K562 (cell line): ENCODE measurements around the gene RPS19. TPM values are rescaled to one million over a fixed set of nuclear protein-coding genes. Genes with fewer than 3 reads are reported as not detected.
A peak's percentile ranks its signal among the peaks of the same experiment; 100 is the strongest.

Source experiments
- ATAC-seq: fragments of 200-7000 bp; cut with Tn5 transposase; 3 replicates; pipeline ENCODE4 v1.9.1; 2020; ENCODE audit warnings: moderate library complexity
- BruUV-seq: library from RNA; stranded (reverse); fragments of 400-500 nt; replicated peaks from 2 replicates; lab custom pipeline; 2021; lab: Mats Ljungman, UMichigan
- CTCF ChIA-PET: fragments of 300-600 bp; formaldehyde crosslinking; extraction: SDS; loops from one replicate; lab custom pipeline; 2021; ENCODE audit warnings: low intra/inter-chr PET ratio; lab: Yijun Ruan, JAX
- POLR2A ChIA-PET: fragments of 300-600, 350-650 bp; sonication (Branson Sonifier 250); formaldehyde crosslinking; extraction: SDS; loops from one replicate; lab custom pipeline; 2021; ENCODE audit warnings: antibody characterized with exemption, inconsistent platforms; lab: Yijun Ruan, JAX
- DNase-seq, 4 experiments: peaks; one replicate each; pipeline versions ENCODE4 v3.0.0 to v3.0.0-alpha.2; 2011 to 2018; ENCODE audit warnings: low spot score in 3 of 4, mixed read lengths in 3 of 4; ENCODE audit errors: extremely low read depth in 1 of 4
- FAIRE-seq: peaks from 2 replicates; lab custom pipeline; 2011; peaks lifted over from hg19 to GRCh38; lab: Jason Lieb, UNC
- H2AFZ ChIP-seq: 2 replicates; pipeline ENCODE4 v1.6.0; 2011; ENCODE audit warnings: low read depth, low read length, control low read depth, inconsistent platforms
- H3K27ac ChIP-seq: fragments of 200-600 bp; 3 replicates; pipeline ENCODE4 v1.8.0; 2011; ENCODE audit warnings: low read depth, mild to moderate bottlenecking, control low read depth, inconsistent platforms, low read length, moderate library complexity, mixed read lengths; ENCODE audit errors: extremely low read depth
- H3K27me3 ChIP-seq, 2 experiments: fragments of 300-600 bp in 1 of 2; 2 replicates in 1 of 2; 3 replicates in 1 of 2; pipeline versions ENCODE4 v1.6.0 to v1.8.0; 2011; ENCODE audit warnings: inconsistent platforms in 2 of 2, low read length in 2 of 2, mild to moderate bottlenecking in 1 of 2, mixed read lengths in 1 of 2, moderate library complexity in 1 of 2; ENCODE audit not compliant: control insufficient read depth in 2 of 2, insufficient read depth in 2 of 2
- H3K36me3 ChIP-seq: fragments of 300-600 bp; 3 replicates; pipeline ENCODE4 v1.8.0; 2011; ENCODE audit warnings: mild to moderate bottlenecking, low read length, inconsistent platforms; ENCODE audit not compliant: control insufficient read depth, insufficient read depth
- H3K4me1 ChIP-seq, 2 experiments: fragments of 200-600 bp in 1 of 2; replicated peaks in 1 of 2; 2 replicates in 1 of 2; 3 replicates in 1 of 2; pipeline versions ENCODE4 v1.5.1 to v1.8.0; 2011; ENCODE audit warnings: inconsistent platforms in 2 of 2, low read length in 2 of 2, mild to moderate bottlenecking in 1 of 2, mixed read lengths in 1 of 2, moderate library complexity in 1 of 2; ENCODE audit not compliant: control insufficient read depth in 2 of 2, insufficient read depth in 2 of 2
- H3K4me2 ChIP-seq: 2 replicates; pipeline ENCODE4 v1.6.1; 2011; ENCODE audit warnings: low read length, control low read depth, inconsistent platforms, mixed read lengths; ENCODE audit not compliant: insufficient read depth
- H3K4me3 ChIP-seq: fragments of 200-600 bp; sonication (generic), shearing (Covaris generic); 2 replicates; pipeline ENCODE4 v1.5.1; 2016; ENCODE audit warnings: control low read depth, inconsistent platforms
- H3K79me2 ChIP-seq: fragments of 200-600 bp; 3 replicates; pipeline ENCODE4 v1.8.0; 2011; ENCODE audit warnings: low read length, inconsistent platforms; ENCODE audit not compliant: control insufficient read depth, insufficient read depth
- H3K9ac ChIP-seq, 2 experiments: 2 replicates each; pipeline versions ENCODE4 v1.6.0 to v1.6.1; 2011; ENCODE audit warnings: low read depth in 2 of 2, low read length in 2 of 2, control low read depth in 1 of 2, inconsistent platforms in 1 of 2, mild to moderate bottlenecking in 1 of 2, mixed read lengths in 1 of 2; ENCODE audit not compliant: insufficient read depth in 1 of 2
- H3K9me1 ChIP-seq: one replicate; pipeline ENCODE4 v1.6.0; 2011; ENCODE audit warnings: inconsistent platforms, mild to moderate bottlenecking, low read length, moderate library complexity; ENCODE audit not compliant: control insufficient read depth, insufficient read depth
- H3K9me3 ChIP-seq: replicated peaks from 2 replicates; pipeline ENCODE4 v1.5.1; 2011; ENCODE audit warnings: low read depth, low read length, inconsistent platforms; ENCODE audit not compliant: control insufficient read depth, insufficient read depth
- H4K20me1 ChIP-seq: replicated peaks from 2 replicates; pipeline ENCODE4 v1.6.1; 2011; ENCODE audit warnings: low read length, inconsistent platforms, mixed read lengths; ENCODE audit not compliant: control insufficient read depth, insufficient read depth
- COPS2 ChIP-seq: fragments of 450-650 bp; conservative IDR thresholded peaks from 2 replicates; pipeline ENCODE4 v1.6.1; 2016; ENCODE audit warnings: mild to moderate bottlenecking, moderate library complexity
- CREM ChIP-seq: IDR thresholded peaks from 2 replicates; pipeline ENCODE4 v1.6.1; 2014; ENCODE audit warnings: antibody characterized with exemption, low read depth
- ELF1 ChIP-seq: fragments of 200-800 bp; sonication (Bioruptor generic); IDR thresholded peaks from 2 replicates; pipeline ENCODE4 v1.6.1; 2016; ENCODE audit warnings: missing genetic modification characterization, missing compliant biosample characterization
- FOXA3 ChIP-seq, 2 experiments: fragments of 450-650 bp in 1 of 2; sonication (generic) in 1 of 2; formaldehyde crosslinking; IDR thresholded peaks in 1 of 2; conservative IDR thresholded peaks in 1 of 2; 2 replicates each; pipeline versions ENCODE4 v1.4.0 to v1.8.0; 2020 to 2022; ENCODE audit warnings: mild to moderate bottlenecking in 2 of 2, missing genetic modification reagents in 1 of 2
- HDAC1 ChIP-seq, 2 experiments: fragments of 450-650 bp; IDR thresholded peaks; 2 replicates each; pipeline ENCODE4 v1.6.1; 2016 to 2017; ENCODE audit warnings: inconsistent platforms in 1 of 2, mild to moderate bottlenecking in 1 of 2, moderate library complexity in 1 of 2
- KHSRP ChIP-seq: fragments of 450-650 bp; IDR thresholded peaks from 2 replicates; pipeline ENCODE4 v1.6.1; 2017
- KLF10 ChIP-seq: fragments of 250-450 bp; sonication (Bioruptor Pico); IDR thresholded peaks from 2 replicates; pipeline ENCODE4 v1.6.1; 2021; ENCODE audit warnings: matching md5 sums
- KLF6 ChIP-seq: fragments of 250-450 bp; sonication (Bioruptor Pico); IDR thresholded peaks from 2 replicates; pipeline ENCODE4 v1.4.0; 2020; ENCODE audit warnings: mild to moderate bottlenecking, moderate library complexity, borderline replicate concordance
- L3MBTL2 ChIP-seq: fragments of 450-650 bp; IDR thresholded peaks from 2 replicates; pipeline ENCODE4 v1.6.1; 2016; ENCODE audit warnings: mild to moderate bottlenecking, moderate library complexity
- PCBP1 ChIP-seq: fragments of 200-400 bp; formaldehyde crosslinking; IDR thresholded peaks from 2 replicates; pipeline ENCODE4 v1.6.1; 2018; ENCODE audit warnings: mild to moderate bottlenecking, low read depth, low read length; ENCODE audit not compliant: poor library complexity, severe bottlenecking
- PHF21A ChIP-seq: fragments of 450-650 bp; IDR thresholded peaks from 2 replicates; pipeline ENCODE4 v1.6.1; 2017; ENCODE audit warnings: low read depth, borderline replicate concordance
- SIN3B ChIP-seq: fragments of 450-650 bp; IDR thresholded peaks from 2 replicates; pipeline ENCODE4 v1.6.1; 2017; ENCODE audit warnings: low read depth, mild to moderate bottlenecking, moderate library complexity
- SNRNP70 ChIP-seq: fragments of 200-400 bp; formaldehyde crosslinking; optimal IDR thresholded peaks from 2 replicates; pipeline ENCODE3; 2017; ENCODE audit warnings: low read depth, low read length
- SRSF1 ChIP-seq: fragments of 200-400 bp; formaldehyde crosslinking; IDR thresholded peaks from 2 replicates; pipeline ENCODE4 v1.6.1; 2017; ENCODE audit warnings: mild to moderate bottlenecking, low read depth, low read length, moderate library complexity
- SUPT5H ChIP-seq: fragments of 450-650 bp; IDR thresholded peaks from 2 replicates; pipeline ENCODE4 v1.6.1; 2016
- VEZF1 ChIP-seq: fragments of 200-800 bp; sonication (Bioruptor generic); IDR thresholded peaks from 2 replicates; pipeline ENCODE4 v1.6.1; 2017; ENCODE audit warnings: missing genetic modification characterization, missing compliant biosample characterization
- XRCC3 ChIP-seq: fragments of 450-650 bp; IDR thresholded peaks from 2 replicates; pipeline ENCODE4 v1.6.1; 2017; ENCODE audit warnings: mild to moderate bottlenecking, moderate library complexity
- ZC3H4 ChIP-seq: sonication (generic); formaldehyde crosslinking; IDR thresholded peaks from 2 replicates; pipeline ENCODE4 v1.9.0; 2021; ENCODE audit warnings: missing genetic modification reagents, borderline replicate concordance
- ZC3H8 ChIP-seq: fragments of 450-650 bp; IDR thresholded peaks from 2 replicates; pipeline ENCODE4 v1.6.1; 2017
- WGBS: fragments of 100-300 bp; shearing (Covaris generic); methylation state at CpG from one replicate; pipeline ENCODE4 v1.1.6; 2016; ENCODE audit warnings: low coverage, mixed read lengths; ENCODE audit not compliant: insufficient coverage; ENCODE audit errors: missing lambda C conversion rate; 5-methylcytosine and 5-hydroxymethylcytosine counted together
- in situ Hi-C: fragments of 300-500 bp; cut with MboI; formaldehyde crosslinking; loops from 4 replicates; pipeline ENCODE4 v1.15.0; 2018; ENCODE audit warnings: inconsistent platforms, mixed read lengths
- intact Hi-C: fragments of 100-400 bp; cut with micrococcal nuclease; formaldehyde crosslinking; loops from 2 replicates; pipeline ENCODE4 v1.14.2; 2022
- polyA plus RNA-seq, 8 experiments: library from polyadenylated mRNA; depleted of rRNA in 4 of 8; stranded (reverse) in 5 of 8; unstranded in 3 of 8; fragments of >200 nt; fragmentation: Nextera tagmentation in 2 of 8; fragmentation: Illumina TruSeq in 1 of 8; extraction: Ambion mirVana in 2 of 8; extraction: Trizol in 1 of 8; gene quantifications; 2 replicates each; pipeline versions ENCODE4 v1.2.1 to v1.2.3, GENCODE V29; 2011 to 2014; ENCODE audit warnings: inconsistent platforms in 1 of 8, missing spikeins in 1 of 8
- total RNA-seq, 7 experiments: library from RNA; depleted of rRNA in 6 of 7; stranded (reverse); fragments of >200 nt in 6 of 7; fragmentation: Illumina TruSeq in 2 of 7; extraction: Trizol in 2 of 7; gene quantifications; 2 replicates each; pipeline versions ENCODE4 v1.2.1 to v1.2.3, GENCODE V29; 2011 to 2021; ENCODE audit warnings: low replicate concordance in 1 of 7
- TF ChIP-seq, protein P1 (sequence below): fragments of 450-650 bp; formaldehyde crosslinking; conservative IDR thresholded peaks from 2 replicates; pipeline ENCODE4 v1.4.0; 2022; ENCODE audit warnings: mild to moderate bottlenecking, missing genetic modification characterization
- TF ChIP-seq, protein P2 (sequence below): sonication (generic); formaldehyde crosslinking; IDR thresholded peaks from 2 replicates; pipeline ENCODE4 v1.8.1; 2023; ENCODE audit warnings: mild to moderate bottlenecking, missing genetic modification reagents

Gene RPS19
- total and polyA plus RNA-seq, 9 of the 15 experiments (the other 6 are each of a cell fraction or from before 2014, with no cell fraction given), result 1,964 to 3,408 (median 2,747) TPM

DNA sequence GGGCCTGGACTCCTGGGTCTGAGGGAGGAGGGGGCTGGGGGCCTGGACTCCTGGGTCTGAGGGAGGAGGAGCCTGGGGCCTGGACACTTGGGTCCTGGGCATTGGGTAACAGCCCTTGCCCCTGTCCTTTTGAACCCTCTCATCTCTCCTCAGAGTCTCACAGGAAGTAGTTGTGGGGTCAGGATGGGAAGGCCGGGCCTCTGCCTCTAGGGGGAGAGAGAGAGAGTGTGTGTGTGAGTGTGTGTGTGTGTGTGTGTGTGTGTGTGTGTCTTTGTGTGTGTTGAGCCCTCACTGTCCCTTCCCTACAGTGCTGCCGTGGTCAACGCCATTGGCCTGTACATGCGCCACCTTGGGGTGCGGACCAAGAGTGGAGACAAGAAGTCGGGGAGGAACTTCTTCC, 33.8 kb downstream of the RPS19 start:
- no TSS peak for BruUV-seq
- Histone ChIP-seq H3K27ac (no peak overlapping the region), H2AFZ (no peak overlapping the region), H3K79me2 (no peaks in the 10 kb centered on the region), H3K9me1 (no peaks in the 10 kb centered on the region), H3K9me3 (no peaks in the 10 kb centered on the region), H3K4me2 (no peak overlapping the region), H3K9ac (no peak overlapping the region), H3K27me3 (no peaks in the 10 kb centered on the region), H3K36me3 (peaks cover 78% of the 10 kb centered on the region; the same call in 2 of the 3 replicates), H3K4me1 (peaks cover 0 to 26% of the 10 kb centered on the region in 2 experiments; a peak in 2 of 5 replicates), H4K20me1 (no peaks in the 10 kb centered on the region), H3K4me3 (no peak overlapping the region)
- POLR2A ChIA-PET, result no interaction called here
- intact Hi-C loops (no loop called here), in situ Hi-C loops (no loop called here)
- WGBS, result 71% methylated on average over 5 of the region's 6 CpGs
- DNase-seq (peak in 1 of 4 experiments; percentile 41), ATAC-seq (peak; percentile 68), FAIRE-seq (peak; percentile 46)
- CTCF ChIA-PET, result no interaction called here
- TF ChIP-seq, protein P1, sequence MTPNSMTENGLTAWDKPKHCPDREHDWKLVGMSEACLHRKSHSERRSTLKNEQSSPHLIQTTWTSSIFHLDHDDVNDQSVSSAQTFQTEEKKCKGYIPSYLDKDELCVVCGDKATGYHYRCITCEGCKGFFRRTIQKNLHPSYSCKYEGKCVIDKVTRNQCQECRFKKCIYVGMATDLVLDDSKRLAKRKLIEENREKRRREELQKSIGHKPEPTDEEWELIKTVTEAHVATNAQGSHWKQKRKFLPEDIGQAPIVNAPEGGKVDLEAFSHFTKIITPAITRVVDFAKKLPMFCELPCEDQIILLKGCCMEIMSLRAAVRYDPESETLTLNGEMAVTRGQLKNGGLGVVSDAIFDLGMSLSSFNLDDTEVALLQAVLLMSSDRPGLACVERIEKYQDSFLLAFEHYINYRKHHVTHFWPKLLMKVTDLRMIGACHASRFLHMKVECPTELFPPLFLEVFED, result peak; percentile 63; the same call in 1 of the 2 replicates
- 0 out of 2 replicates have a peak, but pooled peaks have one; percentile 22 for TF ChIP-seq PHF21A
- TF ChIP-seq HDAC1 (IDR thresholded peaks at IDR 0.05), result 0 out of 4 replicates have a peak, but pooled peaks of 1 of the 2 experiments have one; percentile 31
- no peak for TF ChIP-seq KLF10 (CRISPR knock-in tag)
- TF ChIP-seq COPS2, result no peak
- no peak for TF ChIP-seq L3MBTL2
- no peak for TF ChIP-seq ELF1
- TF ChIP-seq ZC3H8, result 0 out of 2 replicates have a peak, but pooled peaks have one; percentile 48
- TF ChIP-seq XRCC3, result no peak
- TF ChIP-seq KLF6 (CRISPR knock-in tag), result no peak
- no peak for TF ChIP-seq PCBP1
- TF ChIP-seq SUPT5H, result no peak; the same call in 1 of the 2 replicates
- TF ChIP-seq VEZF1 (CRISPR knock-in tag), result no peak
- no peak for TF ChIP-seq CREM
- no peak for TF ChIP-seq KHSRP
- TF ChIP-seq SIN3B, result no peak
- TF ChIP-seq, protein P2, sequence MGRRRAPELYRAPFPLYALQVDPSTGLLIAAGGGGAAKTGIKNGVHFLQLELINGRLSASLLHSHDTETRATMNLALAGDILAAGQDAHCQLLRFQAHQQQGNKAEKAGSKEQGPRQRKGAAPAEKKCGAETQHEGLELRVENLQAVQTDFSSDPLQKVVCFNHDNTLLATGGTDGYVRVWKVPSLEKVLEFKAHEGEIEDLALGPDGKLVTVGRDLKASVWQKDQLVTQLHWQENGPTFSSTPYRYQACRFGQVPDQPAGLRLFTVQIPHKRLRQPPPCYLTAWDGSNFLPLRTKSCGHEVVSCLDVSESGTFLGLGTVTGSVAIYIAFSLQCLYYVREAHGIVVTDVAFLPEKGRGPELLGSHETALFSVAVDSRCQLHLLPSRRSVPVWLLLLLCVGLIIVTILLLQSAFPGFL, result no peak
- no peak for TF ChIP-seq FOXA3 (CRISPR knock-in tag; conservative IDR thresholded peaks at IDR 0.05 in 1 of 2, IDR thresholded peaks at IDR 0.05 in 1 of 2)
- TF ChIP-seq SNRNP70, result no peak
- no peak for TF ChIP-seq SRSF1
- TF ChIP-seq ZC3H4 (CRISPR knock-in tag), result no peak
